Nucleus accumbens (tissue), 56 donors: ENCODE data around the gene FUBP3.

ENCODE experiments used
- DNase-seq, 56 donors: peaks; one replicate each; lab custom pipeline; 2025; lab: John Stamatoyannopoulos, UW

Gene FUBP3

GRCh38 chr9:130601100-130601499 is 21.7 kb downstream of the FUBP3 start:
- no peak for DNase-seq

DNA sequence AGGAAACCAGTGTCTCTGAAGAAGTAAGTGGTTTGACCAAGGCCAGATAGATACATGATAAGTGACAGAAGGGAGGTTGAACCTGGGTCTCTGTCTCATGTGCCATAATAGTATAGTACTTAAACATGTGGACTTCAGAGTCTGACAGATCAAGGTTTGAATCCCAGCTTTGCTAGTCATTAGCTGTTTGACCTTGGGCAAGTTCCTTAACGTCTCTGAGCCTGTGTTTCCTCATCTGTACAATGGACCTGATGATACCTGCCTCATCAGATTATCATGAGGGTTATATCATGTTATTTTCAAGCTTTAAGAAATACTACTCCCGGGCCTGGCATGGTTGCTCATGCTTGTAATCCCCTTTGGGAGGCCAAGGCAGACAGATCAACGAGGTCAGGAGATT is 24.9 kb downstream of the FUBP3 start:
- no peak for DNase-seq

DNA sequence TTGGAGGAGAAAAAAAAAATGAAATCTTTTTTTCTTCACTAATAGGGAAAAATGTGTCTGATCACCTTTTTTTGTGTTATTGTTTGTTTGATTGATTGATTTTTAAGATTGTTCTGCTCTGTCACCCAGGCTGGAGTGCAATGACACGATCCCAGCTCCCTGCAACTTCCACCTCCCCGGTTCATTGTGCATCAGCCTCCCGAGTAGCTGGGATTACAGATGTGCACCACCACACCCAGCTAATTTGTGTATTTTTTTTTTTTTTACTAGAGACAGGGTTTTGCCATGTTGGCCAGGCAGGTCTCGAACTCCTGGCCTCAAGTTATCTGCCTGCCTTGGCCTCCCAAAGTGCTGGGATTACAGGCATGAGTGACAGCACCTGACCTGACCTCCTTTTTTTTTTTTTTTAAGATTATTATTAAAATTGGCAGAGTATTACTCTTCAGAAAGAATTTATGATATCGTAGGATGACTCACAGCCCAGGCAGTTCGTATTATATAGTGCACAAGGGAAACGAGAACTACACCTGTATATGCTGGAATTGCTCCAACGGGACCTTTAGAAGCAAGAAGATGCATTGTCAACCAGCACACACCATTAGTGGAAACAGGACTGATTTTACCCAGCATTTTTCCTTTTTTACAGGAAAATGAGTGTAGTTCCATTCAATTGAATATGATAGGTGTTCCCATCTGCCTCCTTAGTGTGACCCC is 27.7 kb downstream of the FUBP3 start:
- no peak for DNase-seq

GRCh38 chr9:130607640-130608420 is 28.5 kb downstream of the FUBP3 start:
- no peak for DNase-seq

DNA sequence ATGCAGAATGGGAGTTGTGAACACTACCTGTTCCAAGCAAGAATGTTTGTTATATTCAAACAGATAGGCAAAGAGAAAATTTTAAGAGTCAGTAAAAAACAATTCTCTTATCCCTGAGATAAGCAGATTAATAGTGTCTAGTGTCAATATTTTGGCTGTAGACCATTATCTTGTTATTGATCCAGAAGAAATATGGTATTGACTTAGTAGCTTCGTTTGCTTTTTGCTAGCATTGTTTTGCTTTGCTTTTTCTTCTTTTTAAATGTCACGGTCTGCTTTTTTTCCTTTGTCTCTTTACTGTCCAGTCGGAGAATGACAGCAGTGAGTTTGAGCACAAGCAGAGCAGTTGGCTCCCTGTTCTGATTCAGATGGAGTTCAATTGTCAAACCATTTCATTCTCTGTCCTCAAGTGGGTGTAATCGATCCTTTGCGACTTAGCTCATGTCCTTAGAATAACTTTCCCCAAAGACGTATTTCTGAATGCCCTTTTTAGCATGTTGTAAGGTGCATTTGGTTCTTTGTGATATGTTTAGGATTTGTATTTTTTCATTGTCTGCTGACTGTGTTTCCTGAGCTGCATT is 29.3 kb downstream of the FUBP3 start:
- DNase-seq: no peak

DNA sequence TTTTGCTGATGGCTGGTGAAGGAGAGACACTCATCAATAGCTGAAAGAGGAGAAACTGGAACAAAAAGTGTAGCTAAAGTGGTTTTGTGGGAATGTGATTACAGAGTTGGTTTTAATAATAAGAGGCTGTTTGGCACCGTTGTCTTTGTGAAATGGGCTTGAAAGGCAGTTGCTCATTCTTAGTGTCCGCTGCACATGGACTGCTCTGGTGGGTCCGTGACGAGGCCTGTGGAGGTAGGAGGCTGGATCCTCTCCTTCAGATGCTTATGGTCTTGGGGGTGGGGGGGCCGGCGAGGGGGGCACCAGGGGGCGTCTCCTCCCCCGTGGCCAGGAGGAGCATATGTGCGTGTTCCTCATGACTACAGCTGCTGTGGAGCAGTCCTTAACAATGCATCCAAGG is 29.8 kb downstream of the FUBP3 start:
- DNase-seq: no peak

- DNase-seq: no peak
Measured at GRCh38 chr9:130610862-130611707, 31.7 kb downstream of the FUBP3 start.

DNA sequence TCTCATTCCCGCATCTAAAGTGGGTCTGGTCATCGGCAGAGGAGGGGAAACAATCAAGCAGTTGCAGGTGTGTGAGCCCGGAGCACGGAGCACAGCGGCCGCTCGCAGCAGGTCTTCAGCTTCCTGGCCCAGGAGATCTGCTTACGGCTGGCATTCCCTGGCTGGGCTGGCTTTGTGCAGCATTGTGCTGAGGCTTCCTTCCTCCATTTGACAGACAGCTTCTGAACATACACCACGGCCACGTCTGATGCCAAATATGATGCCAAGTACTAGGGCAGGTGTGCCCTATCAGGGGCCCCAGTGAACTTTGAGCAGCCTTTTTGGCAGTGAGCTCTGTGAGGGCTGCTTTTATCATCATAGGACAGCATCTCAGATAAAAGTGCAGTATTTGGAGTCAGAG is 37.1 kb downstream of the FUBP3 start:
- no peak for DNase-seq

DNA sequence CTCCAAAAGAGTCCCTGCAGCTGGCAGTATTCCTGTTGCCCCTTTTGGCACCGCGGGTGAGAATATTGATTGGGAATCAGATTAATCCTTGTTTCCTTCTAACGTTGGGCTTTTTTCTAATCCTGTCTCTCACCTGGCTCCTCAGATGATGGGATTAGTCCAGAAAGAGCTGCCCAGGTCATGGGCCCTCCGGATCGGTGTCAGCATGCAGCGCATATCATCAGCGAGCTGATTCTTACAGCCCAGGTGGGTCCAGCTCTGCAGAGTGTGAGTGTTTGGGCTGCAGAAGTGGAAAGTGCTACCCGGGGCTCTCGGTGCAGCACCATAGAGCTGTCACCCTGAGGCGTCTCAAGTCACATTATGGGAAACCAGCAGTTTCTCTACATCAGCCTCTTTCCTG is 44.1 kb downstream of the FUBP3 start:
- DNase-seq: no peak

DNA sequence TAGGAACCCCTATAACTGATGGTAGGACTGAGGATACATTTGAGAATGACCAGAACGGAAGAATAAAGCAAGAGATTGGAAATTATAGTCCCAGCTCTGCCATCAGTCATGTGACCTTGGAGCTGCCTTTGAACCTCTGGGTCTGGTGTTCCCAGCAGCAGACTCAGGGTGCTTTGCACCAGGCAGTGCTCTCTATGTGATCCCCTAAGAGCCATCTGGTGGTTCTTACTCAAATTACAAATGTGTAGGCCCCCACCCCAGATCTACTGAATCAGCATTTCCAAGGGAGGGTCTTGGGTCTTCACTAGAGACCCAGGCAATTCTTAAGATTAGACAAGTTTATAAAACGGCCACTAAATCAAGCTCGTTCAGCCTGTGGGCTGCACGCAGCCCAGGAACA is 44.8 kb downstream of the FUBP3 start:
- DNase-seq: no peak

- DNase-seq: no peak
Measured at GRCh38 chr9:130626249-130626996, 47.0 kb downstream of the FUBP3 start.

GRCh38 chr9:130627051-130627450 is 47.7 kb downstream of the FUBP3 start:
- DNase-seq: peak in 14 of 56 donors; percentile 10 to 55 (median 23)

DNA sequence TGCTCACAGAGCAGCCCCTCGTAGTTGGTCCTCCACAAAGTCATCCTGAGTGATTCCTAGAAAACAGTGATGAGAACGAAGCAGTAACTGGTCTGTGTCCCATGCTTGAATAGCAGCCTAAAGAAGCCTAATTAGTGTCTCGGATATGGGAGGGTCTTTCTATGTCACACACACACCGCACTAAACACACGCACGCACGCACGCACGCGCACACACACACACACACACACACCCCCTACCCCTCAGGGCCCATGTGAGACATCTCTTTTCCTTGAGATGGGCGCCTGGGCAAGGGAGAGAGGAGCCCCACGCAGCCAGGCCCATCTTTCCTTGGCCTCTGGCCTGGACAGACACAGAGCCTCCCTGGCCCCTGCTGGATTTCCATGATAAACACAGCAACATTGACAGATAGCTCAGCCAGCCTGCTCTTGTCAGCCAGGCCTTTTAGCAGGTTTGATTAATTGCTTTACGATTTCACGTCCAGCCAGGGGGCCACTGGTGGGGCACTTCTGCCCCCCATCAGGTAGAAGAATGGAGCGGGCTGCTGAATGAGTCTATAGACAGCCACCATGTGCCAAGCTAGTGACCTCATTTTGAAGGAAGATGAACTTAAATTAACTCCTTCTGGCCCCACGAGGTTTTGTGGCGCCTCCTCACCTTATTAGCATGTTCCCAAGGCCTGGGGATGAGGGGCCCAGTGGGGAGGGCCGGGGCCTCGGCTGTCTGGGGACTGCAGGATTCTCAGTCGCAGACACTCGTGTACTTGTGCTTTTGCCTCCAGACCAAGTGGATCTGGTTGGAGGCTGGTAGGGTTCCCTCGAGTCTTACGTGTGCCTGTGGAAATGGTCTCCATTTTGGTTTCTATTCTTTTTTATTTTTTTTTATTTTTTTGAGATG is 48.8 kb downstream of the FUBP3 start:
- DNase-seq: no peak

DNA sequence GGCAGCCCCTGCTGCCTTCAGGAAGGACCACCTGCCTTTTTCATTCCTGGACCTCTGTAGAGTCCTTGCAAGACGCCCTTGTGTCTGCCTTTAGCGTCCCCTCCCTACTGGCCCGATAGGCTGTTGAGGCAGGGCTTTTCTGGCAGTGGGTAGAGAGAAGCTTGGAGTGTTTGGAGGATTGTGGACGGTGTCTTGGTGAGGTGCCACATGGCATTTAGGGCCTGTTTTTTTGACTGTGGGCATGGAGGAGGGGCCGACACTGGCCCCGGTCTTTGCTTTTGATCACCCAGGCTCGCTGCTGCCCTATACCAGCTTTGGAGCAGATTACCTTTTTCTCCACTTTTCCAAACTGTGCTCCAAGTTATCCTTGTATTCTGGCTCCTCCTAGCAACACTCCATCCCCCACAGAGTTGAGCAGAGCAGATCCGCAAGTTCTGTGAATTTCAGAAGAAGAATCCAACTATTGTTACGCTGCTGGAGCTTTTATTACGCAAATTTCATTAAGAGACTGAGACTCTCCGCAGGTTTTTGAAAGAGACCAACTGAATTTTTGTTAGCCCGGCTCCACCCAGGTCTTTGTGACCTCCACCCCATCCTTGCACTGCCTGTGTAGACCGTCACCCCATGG is 50.2 kb downstream of the FUBP3 start:
- DNase-seq: peak in 18 of 56 donors; percentile 3 to 52 (median 11)

- no peak for DNase-seq
Measured at GRCh38 chr9:130630071-130630450, 50.7 kb downstream of the FUBP3 start.

GRCh38 chr9:130630506-130631330 is 51.3 kb downstream of the FUBP3 start:
- peak in 7 of 56 donors; percentile 4 to 45 (median 14) for DNase-seq

DNA sequence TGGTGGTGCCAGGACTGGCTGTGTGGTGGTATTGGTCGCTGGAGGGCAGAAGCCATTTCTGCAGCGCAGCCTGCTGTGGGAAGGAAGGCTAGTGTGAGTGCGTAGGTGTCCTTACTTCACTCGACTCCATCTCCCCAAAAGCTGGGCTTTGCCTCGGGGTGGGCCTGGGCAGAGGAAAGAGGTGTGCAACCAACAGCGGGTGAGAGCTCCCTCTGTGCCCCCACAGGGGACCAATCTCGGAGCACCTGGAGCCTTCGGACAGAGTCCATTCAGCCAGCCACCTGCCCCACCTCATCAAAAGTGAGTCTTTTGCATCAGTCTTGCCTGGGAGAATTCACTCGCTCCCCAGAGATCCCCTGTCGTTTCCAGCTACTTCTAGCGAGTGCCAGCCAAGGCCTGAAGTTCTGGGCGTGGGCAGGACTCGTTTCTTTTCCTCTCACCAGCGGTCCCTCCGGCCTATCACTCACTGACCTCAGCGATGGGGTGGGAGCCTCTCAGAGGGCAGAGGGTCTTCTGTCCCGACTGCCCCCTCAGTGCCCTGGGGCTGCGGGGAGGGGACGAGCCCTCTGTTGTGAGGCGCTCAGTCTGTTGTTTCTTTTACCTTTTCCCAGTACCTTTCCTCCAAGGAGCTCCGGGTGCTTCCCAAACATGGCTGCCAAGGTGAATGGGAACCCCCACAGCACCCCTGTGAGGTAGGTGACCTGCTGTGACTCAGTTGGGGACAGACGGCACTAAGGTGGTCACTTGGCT is 52.1 kb downstream of the FUBP3 start:
- no peak for DNase-seq
